Ishikawa (cell line): ENCODE data around the gene NME7.

ENCODE experiments used
- CEBPB ChIP-seq: IDR thresholded peaks from 2 replicates; pipeline ENCODE4 v1.6.1; 2012
- CREB1 ChIP-seq: IDR thresholded peaks from 2 replicates; pipeline ENCODE4 v1.6.1; 2012; ENCODE audit warnings: low read depth
- EGR1 ChIP-seq: IDR thresholded peaks from 2 replicates; pipeline ENCODE4 v1.6.1; 2012
- EP300 ChIP-seq: IDR thresholded peaks from 2 replicates; pipeline ENCODE4 v1.6.1; 2012; ENCODE audit warnings: borderline replicate concordance
- FOXM1 ChIP-seq: IDR thresholded peaks from 2 replicates; pipeline ENCODE4 v1.6.1; 2012; ENCODE audit warnings: low read depth, borderline replicate concordance
- MAX ChIP-seq: IDR thresholded peaks from 2 replicates; pipeline ENCODE4 v1.6.1; 2012
- NFIC ChIP-seq: IDR thresholded peaks from 2 replicates; pipeline ENCODE4 v1.6.1; 2012
- RAD21 ChIP-seq: IDR thresholded peaks from 2 replicates; pipeline ENCODE4 v1.6.1; 2012; ENCODE audit warnings: low read depth
- REST ChIP-seq: IDR thresholded peaks from 2 replicates; pipeline ENCODE4 v1.6.1; 2012; ENCODE audit warnings: low read depth, mild to moderate bottlenecking
- TAF1 ChIP-seq: IDR thresholded peaks from 2 replicates; pipeline ENCODE4 v1.6.1; 2012; ENCODE audit warnings: low read depth, mild to moderate bottlenecking
- TCF12 ChIP-seq: IDR thresholded peaks from 2 replicates; pipeline ENCODE4 v1.6.1; 2012; ENCODE audit warnings: low read depth
- TEAD4 ChIP-seq: IDR thresholded peaks from 2 replicates; pipeline ENCODE4 v1.6.1; 2012
- USF1 ChIP-seq: IDR thresholded peaks from 2 replicates; pipeline ENCODE4 v1.6.1; 2012
- YY1 ChIP-seq: IDR thresholded peaks from 2 replicates; pipeline ENCODE4 v1.6.1; 2012; ENCODE audit warnings: low read depth
- ZBTB7A ChIP-seq: IDR thresholded peaks from 2 replicates; pipeline ENCODE4 v1.6.1; 2012; ENCODE audit warnings: low read depth

Gene NME7

GRCh38 chr1:169260478-169261151 lies 107.0 kb downstream of the NME7 start:
- TF ChIP-seq TAF1: no peak
- TF ChIP-seq USF1: no peak
- TF ChIP-seq CREB1: no peak
- TF ChIP-seq FOXM1: no peak
- no peak for TF ChIP-seq YY1
- TF ChIP-seq REST: no peak
- TF ChIP-seq ZBTB7A: no peak
- TF ChIP-seq EGR1: no peak

GRCh38 chr1:169259816-169260215 lies 107.8 kb downstream of the NME7 start:
- no peak for TF ChIP-seq RAD21
- no peak for TF ChIP-seq CEBPB
- TF ChIP-seq FOXM1: no peak
- TF ChIP-seq CREB1: no peak
- TF ChIP-seq MAX: no peak
- TF ChIP-seq EP300: no peak
- no peak for TF ChIP-seq NFIC
- no peak for TF ChIP-seq TCF12
- no peak for TF ChIP-seq EGR1
- no peak for TF ChIP-seq TAF1

- no peak for TF ChIP-seq NFIC
- no peak for TF ChIP-seq TCF12
- no peak for TF ChIP-seq YY1
- no peak for TF ChIP-seq TAF1
- no peak for TF ChIP-seq TEAD4
- TF ChIP-seq CREB1: no peak
- no peak for TF ChIP-seq CEBPB
- TF ChIP-seq EP300: no peak
- TF ChIP-seq FOXM1: no peak
- TF ChIP-seq REST: no peak
- no peak for TF ChIP-seq EGR1
- TF ChIP-seq USF1: no peak
- TF ChIP-seq MAX: no peak
- no peak for TF ChIP-seq ZBTB7A
- TF ChIP-seq RAD21: no peak
These were observed 116.8 kb downstream of the NME7 start for GRCh38 chr1:169250795-169251194.

- TF ChIP-seq TEAD4: no peak
- no peak for TF ChIP-seq MAX
- no peak for TF ChIP-seq TCF12
- TF ChIP-seq YY1: no peak
These were observed 117.6 kb downstream of the NME7 start for GRCh38 chr1:169250022-169250421.

- no peak for TF ChIP-seq CEBPB
- no peak for TF ChIP-seq TAF1
- no peak for TF ChIP-seq TCF12
- TF ChIP-seq REST: no peak
- no peak for TF ChIP-seq ZBTB7A
- no peak for TF ChIP-seq FOXM1
These were observed 118.0 kb downstream of the NME7 start for GRCh38 chr1:169249611-169250010.
